Trophoblast cell (in vitro differentiated cells and primary cell): ENCODE results near the gene NMU.
A peak's percentile ranks its signal among the peaks of the same experiment; 100 is the strongest.

Experiments
- DNase-seq, 2 donors: peaks; one replicate each; pipeline ENCODE4 v3.0.0-alpha.2; 2016
- H2AFZ ChIP-seq: 2 replicates; pipeline ENCODE4 v1.6.1; 2013; ENCODE audit warnings: low read length, moderate library complexity, mild to moderate bottlenecking; ENCODE audit not compliant: insufficient read depth, poor library complexity
- H2AK5ac ChIP-seq: 2 replicates; pipeline ENCODE4 v1.6.1; 2013; ENCODE audit warnings: mild to moderate bottlenecking, low read length
- H2BK120ac ChIP-seq: 2 replicates; pipeline ENCODE4 v1.6.1; 2013; ENCODE audit warnings: low read length, mild to moderate bottlenecking, moderate library complexity; ENCODE audit not compliant: insufficient read depth, poor library complexity
- H2BK12ac ChIP-seq: 2 replicates; pipeline ENCODE4 v1.6.1; 2013; ENCODE audit warnings: mild to moderate bottlenecking, low read length, moderate library complexity
- H2BK5ac ChIP-seq: 2 replicates; pipeline ENCODE4 v1.6.1; 2013; ENCODE audit warnings: low read length, low read depth, moderate library complexity, mild to moderate bottlenecking; ENCODE audit not compliant: poor library complexity
- H3K14ac ChIP-seq: 2 replicates; pipeline ENCODE4 v1.6.1; 2013; ENCODE audit warnings: mild to moderate bottlenecking, low read length
- H3K18ac ChIP-seq: 2 replicates; pipeline ENCODE4 v1.6.1; 2013; ENCODE audit warnings: mild to moderate bottlenecking, low read length
- H3K23ac ChIP-seq: 2 replicates; pipeline ENCODE4 v1.6.1; 2013; ENCODE audit warnings: low read length
- H3K27ac ChIP-seq: 2 replicates; pipeline ENCODE4 v1.5.1; 2013; ENCODE audit warnings: low read depth, mild to moderate bottlenecking, inconsistent platforms, low read length, moderate library complexity
- H3K27me3 ChIP-seq: 2 replicates; pipeline ENCODE4 v1.6.1; 2013; ENCODE audit warnings: inconsistent platforms, mild to moderate bottlenecking, low read length, moderate library complexity; ENCODE audit not compliant: insufficient read depth
- H3K36me3 ChIP-seq, 2 experiments: 1 replicate in 1 of 2; 2 replicates in 1 of 2; pipeline ENCODE4 v1.6.1; 2013; ENCODE audit warnings: low read length in 2 of 2, mild to moderate bottlenecking in 2 of 2, moderate library complexity in 1 of 2; ENCODE audit not compliant: insufficient read depth in 2 of 2, control insufficient read depth in 1 of 2
- H3K4ac ChIP-seq: 2 replicates; pipeline ENCODE4 v1.6.1; 2013; ENCODE audit warnings: low read depth, mild to moderate bottlenecking, low read length, moderate library complexity
- H3K4me1 ChIP-seq, 2 experiments: 1 replicate in 1 of 2; 2 replicates in 1 of 2; pipeline ENCODE4 v1.6.1; 2013; ENCODE audit warnings: low read length in 2 of 2, mild to moderate bottlenecking in 2 of 2, moderate library complexity in 1 of 2; ENCODE audit not compliant: insufficient read depth in 2 of 2, control insufficient read depth in 1 of 2
- H3K4me2 ChIP-seq: 2 replicates; pipeline ENCODE4 v1.6.1; 2013; ENCODE audit warnings: inconsistent platforms, mild to moderate bottlenecking, low read length, moderate library complexity
- H3K4me3 ChIP-seq: 2 replicates; pipeline ENCODE4 v1.5.1; 2013; ENCODE audit warnings: mild to moderate bottlenecking, low read depth, low read length, inconsistent platforms
- H3K79me1 ChIP-seq: one replicate; pipeline ENCODE4 v1.6.1; 2013; ENCODE audit warnings: low read length
- H3K79me2 ChIP-seq: 2 replicates; pipeline ENCODE4 v1.6.1; 2013; ENCODE audit warnings: low read length, mild to moderate bottlenecking; ENCODE audit not compliant: control insufficient read depth, insufficient read depth, poor library complexity
- H3K9ac ChIP-seq: 2 replicates; pipeline ENCODE4 v1.6.1; 2013; ENCODE audit warnings: mild to moderate bottlenecking, low read length
- H3K9me3 ChIP-seq: 2 replicates; pipeline ENCODE4 v1.6.1; 2013; ENCODE audit warnings: low read depth, mild to moderate bottlenecking, control low read depth, inconsistent platforms, low read length; ENCODE audit not compliant: insufficient read depth
- H4K12ac ChIP-seq: 2 replicates; pipeline ENCODE4 v1.6.1; 2013; ENCODE audit warnings: low read depth, mild to moderate bottlenecking, low read length, moderate library complexity
- H4K8ac ChIP-seq: 2 replicates; pipeline ENCODE4 v1.6.1; 2013; ENCODE audit warnings: low read depth, mild to moderate bottlenecking, low read length, moderate library complexity
- H4K91ac ChIP-seq: one replicate; pipeline ENCODE4 v1.6.1; 2013; ENCODE audit warnings: low read depth, mild to moderate bottlenecking, low read length, moderate library complexity
- WGBS: extraction: QIAGEN DNeasy Blood & Tissue Kit; methylation state at CpG from one replicate; pipeline ENCODE4 v1.1.7; 2013; ENCODE audit warnings: missing lambda C conversion rate; ENCODE audit not compliant: insufficient read length, insufficient coverage; ENCODE audit errors: extremely low coverage; 5-methylcytosine and 5-hydroxymethylcytosine counted together

The NMU gene

GRCh38 chr4:55637272-55637820 is 1.2 kb upstream of the NMU start:
- Histone ChIP-seq H3K14ac (no peak overlapping the region), H3K4me1 (peaks cover 9 to 11% of the 10 kb centered on the region in 2 experiments), H3K9me3 (no peaks in the 10 kb centered on the region), H2BK12ac (no peak overlapping the region), H2AFZ (no peak overlapping the region), H3K27ac (no peak overlapping the region), H4K8ac (no peak overlapping the region), H3K79me1 (no peaks in the 10 kb centered on the region), H2BK120ac (no peak overlapping the region), H3K18ac (no peak overlapping the region), H2AK5ac (no peak overlapping the region), H3K9ac (no peak overlapping the region), H3K36me3 (no peaks in the 10 kb centered on the region), H3K4me3 (no peak overlapping the region), H3K23ac (no peak overlapping the region), H3K4me2 (no peak overlapping the region), H4K91ac (no peak overlapping the region), H4K12ac (no peak overlapping the region), H3K27me3 (peaks cover 27% of the 10 kb centered on the region), H2BK5ac (no peak overlapping the region), H3K4ac (no peak overlapping the region), H3K79me2 (no peaks in the 10 kb centered on the region)
- peak in 1 of 2 donors; percentile 10 for DNase-seq
- WGBS = no CpG with 5 or more reads among the region's 12 CpGs

- no peak overlapping the region for H3K18ac ChIP-seq
- no peaks in the 10 kb centered on the region for H3K9me3 ChIP-seq
- DNase-seq = no peak
- no peak overlapping the region for H2BK12ac ChIP-seq
- peaks cover 27% of the 10 kb centered on the region for H3K27me3 ChIP-seq
- no CpG with 5 or more reads among the region's 7 CpGs for WGBS
- H4K8ac ChIP-seq = no peak overlapping the region
- H2AFZ ChIP-seq = no peak overlapping the region
- peak overlapping the region; percentile 98 for H3K4me2 ChIP-seq
- no peaks in the 10 kb centered on the region for H3K79me2 ChIP-seq
- no peaks in the 10 kb centered on the region for H3K79me1 ChIP-seq
- no peak overlapping the region for H3K23ac ChIP-seq
- H2BK5ac ChIP-seq = no peak overlapping the region
- H3K4me3 ChIP-seq = no peak overlapping the region
- H3K9ac ChIP-seq = no peak overlapping the region
- H3K27ac ChIP-seq = no peak overlapping the region
- no peak overlapping the region for H3K14ac ChIP-seq
- H4K91ac ChIP-seq = no peak overlapping the region
- no peak overlapping the region for H2AK5ac ChIP-seq
- H3K4ac ChIP-seq = no peak overlapping the region
- H2BK120ac ChIP-seq = no peak overlapping the region
- H3K4me1 ChIP-seq = peaks cover 9 to 11% of the 10 kb centered on the region in 2 experiments
- no peaks in the 10 kb centered on the region for H3K36me3 ChIP-seq
- no peak overlapping the region for H4K12ac ChIP-seq
Observed at GRCh38 chr4:55636656-55636999, 530 bp upstream of the NMU start.

- no peak overlapping the region for H2AFZ ChIP-seq
- H2BK5ac ChIP-seq = no peak overlapping the region
- H4K12ac ChIP-seq = no peak overlapping the region
- no peaks in the 10 kb centered on the region for H3K79me1 ChIP-seq
- H3K36me3 ChIP-seq = no peaks in the 10 kb centered on the region
- no peak overlapping the region for H3K9ac ChIP-seq
- no peak overlapping the region for H3K23ac ChIP-seq
- H3K79me2 ChIP-seq = no peaks in the 10 kb centered on the region
- H4K8ac ChIP-seq = no peak overlapping the region
- H3K9me3 ChIP-seq = no peaks in the 10 kb centered on the region
- no peak overlapping the region for H3K18ac ChIP-seq
- no peak overlapping the region for H2BK120ac ChIP-seq
- H3K27me3 ChIP-seq = peaks cover 27% of the 10 kb centered on the region
- no peak overlapping the region for H3K4me2 ChIP-seq
- no peak overlapping the region for H3K4ac ChIP-seq
- WGBS = no CpG with 5 or more reads among the region's 11 CpGs
- H3K4me3 ChIP-seq = no peak overlapping the region
- H2BK12ac ChIP-seq = no peak overlapping the region
- no peak overlapping the region for H4K91ac ChIP-seq
- no peak overlapping the region for H2AK5ac ChIP-seq
- H3K27ac ChIP-seq = no peak overlapping the region
- no peak for DNase-seq
- H3K14ac ChIP-seq = no peak overlapping the region
- H3K4me1 ChIP-seq = peaks cover 9 to 11% of the 10 kb centered on the region in 2 experiments
Observed at GRCh38 chr4:55635282-55635681, 816 bp downstream of the NMU start.

GRCh38 chr4:55634417-55635128 is 1.5 kb downstream of the NMU start:
- Histone ChIP-seq H2BK12ac (no peak overlapping the region), H3K27me3 (peaks cover 27% of the 10 kb centered on the region), H2BK5ac (no peak overlapping the region), H3K18ac (no peak overlapping the region), H4K12ac (no peak overlapping the region), H2AK5ac (no peak overlapping the region), H2AFZ (no peak overlapping the region), H3K9me3 (no peaks in the 10 kb centered on the region), H3K79me1 (no peaks in the 10 kb centered on the region), H3K27ac (no peak overlapping the region), H3K14ac (no peak overlapping the region), H2BK120ac (no peak overlapping the region), H3K4me2 (no peak overlapping the region), H3K4ac (no peak overlapping the region), H4K91ac (no peak overlapping the region), H3K79me2 (no peaks in the 10 kb centered on the region), H3K4me3 (no peak overlapping the region), H3K23ac (no peak overlapping the region), H3K36me3 (no peaks in the 10 kb centered on the region), H3K9ac (no peak overlapping the region), H4K8ac (no peak overlapping the region), H3K4me1 (peaks cover 9 to 11% of the 10 kb centered on the region in 2 experiments)
- no CpG with 5 or more reads among the region's 3 CpGs for WGBS
- no peak for DNase-seq
